NCI-H69 (cell line): ENCODE results near the gene PLB1.
"Not testable (repeated sequence)": the region's sequence is repeated elsewhere in the genome, so short reads cannot be mapped to it uniquely, and the experiment has no call there.

Experiments
- DNase-seq: peaks from one replicate; lab custom pipeline; 2025; lab: John Stamatoyannopoulos, UW

PLB1 gene

GRCh38 chr2:28533044-28533680, 37.3 kb downstream of the PLB1 start:
- no peak for DNase-seq

- no peak for DNase-seq
Observed at GRCh38 chr2:28534817-28535216, 39.0 kb downstream of the PLB1 start.

GRCh38 chr2:28538134-28538533, 42.3 kb downstream of the PLB1 start:
- DNase-seq, result no peak

- no peak for DNase-seq
Observed at GRCh38 chr2:28538652-28539051, 42.8 kb downstream of the PLB1 start.

- DNase-seq, result no peak
Observed at GRCh38 chr2:28539118-28539541, 43.3 kb downstream of the PLB1 start.

- DNase-seq, result no peak
Observed at GRCh38 chr2:28543316-28544035, 47.6 kb downstream of the PLB1 start.

GRCh38 chr2:28544036-28544346, 48.1 kb downstream of the PLB1 start:
- no peak for DNase-seq

- no peak for DNase-seq
Observed at GRCh38 chr2:28544405-28544921, 48.6 kb downstream of the PLB1 start.

GRCh38 chr2:28544922-28545589, 49.2 kb downstream of the PLB1 start:
- no peak for DNase-seq

- DNase-seq, result no peak
Observed at GRCh38 chr2:28545590-28546200, 49.8 kb downstream of the PLB1 start.

GRCh38 chr2:28546242-28546641, 50.4 kb downstream of the PLB1 start:
- DNase-seq, result no peak

GRCh38 chr2:28547223-28547860, 51.5 kb downstream of the PLB1 start:
- no peak for DNase-seq

GRCh38 chr2:28547906-28548600, 52.2 kb downstream of the PLB1 start:
- no peak for DNase-seq

GRCh38 chr2:28550345-28550744, 54.5 kb downstream of the PLB1 start:
- not testable (repeated sequence) for DNase-seq

GRCh38 chr2:28552045-28552823, 56.4 kb downstream of the PLB1 start:
- no peak for DNase-seq

GRCh38 chr2:28556303-28556702, 60.4 kb downstream of the PLB1 start:
- DNase-seq, result no peak

GRCh38 chr2:28557389-28558131, 61.7 kb downstream of the PLB1 start:
- no peak for DNase-seq

- peak; percentile 26 for DNase-seq
Observed at GRCh38 chr2:28558158-28558820, 62.4 kb downstream of the PLB1 start.

GRCh38 chr2:28558918-28559317, 63.1 kb downstream of the PLB1 start:
- no peak for DNase-seq

- no peak for DNase-seq
Observed at GRCh38 chr2:28563869-28564268, 68.0 kb downstream of the PLB1 start.
